ENCODE measurements around the gene RABGAP1L.
"Not testable (repeated sequence)": the region's sequence is repeated elsewhere in the genome, so short reads cannot be mapped to it uniquely, and the experiment has no call there.

Gene RABGAP1L

DNA sequence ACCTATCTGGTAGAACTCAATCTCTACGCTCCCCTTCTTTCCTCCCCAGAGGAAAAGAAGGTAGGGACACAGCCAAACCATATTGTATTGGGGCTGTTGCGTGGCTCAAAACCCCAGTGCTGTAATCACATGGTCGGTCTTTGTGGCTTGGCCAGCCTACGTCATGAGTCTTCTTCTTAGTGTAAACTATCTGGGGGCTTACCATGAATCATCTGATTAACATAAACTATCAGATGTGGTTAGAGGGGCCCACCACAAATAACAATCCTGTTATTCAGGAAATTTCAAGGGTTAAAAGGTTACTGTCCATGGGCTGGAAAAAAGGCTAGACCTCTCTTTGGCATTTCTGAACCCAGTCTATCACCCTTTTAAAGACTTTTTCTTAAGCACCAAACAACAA, 238.9 kb downstream of the RABGAP1L start:
- no peak for DNase-seq

DNA sequence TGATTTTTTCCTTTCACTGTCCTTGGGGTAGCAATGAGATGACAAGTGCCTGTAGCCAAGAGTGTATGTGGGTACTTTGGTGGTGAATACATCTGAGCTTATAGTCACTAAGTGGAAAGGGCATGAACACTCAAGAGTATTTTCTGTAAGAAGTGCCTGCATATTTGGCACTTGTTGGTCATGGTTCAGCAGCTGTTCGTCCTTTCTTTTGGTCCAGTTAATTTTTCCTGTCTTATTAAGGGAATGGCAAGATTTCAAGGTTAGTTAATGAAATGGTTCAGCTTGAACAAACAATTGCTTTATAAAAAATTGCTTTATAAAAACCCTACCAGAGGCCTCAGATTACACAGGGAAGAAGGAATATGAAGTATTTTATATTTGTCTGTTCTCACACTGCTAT, 239.9 kb downstream of the RABGAP1L start:
- no peak for DNase-seq

GRCh38 chr1:174401075-174401474, 241.8 kb downstream of the RABGAP1L start:
- DNase-seq, result no peak

GRCh38 chr1:174405219-174405618, 245.9 kb downstream of the RABGAP1L start:
- no peak for DNase-seq

- DNase-seq, result no peak
Measured at GRCh38 chr1:174406421-174406820, 247.1 kb downstream of the RABGAP1L start.

- no peak for DNase-seq
Measured at GRCh38 chr1:174407665-174408064, 248.3 kb downstream of the RABGAP1L start.

GRCh38 chr1:174408146-174408545, 248.8 kb downstream of the RABGAP1L start:
- no peak for DNase-seq

- DNase-seq, result not testable (repeated sequence)
Measured at GRCh38 chr1:174409801-174410200, 250.5 kb downstream of the RABGAP1L start.

DNA sequence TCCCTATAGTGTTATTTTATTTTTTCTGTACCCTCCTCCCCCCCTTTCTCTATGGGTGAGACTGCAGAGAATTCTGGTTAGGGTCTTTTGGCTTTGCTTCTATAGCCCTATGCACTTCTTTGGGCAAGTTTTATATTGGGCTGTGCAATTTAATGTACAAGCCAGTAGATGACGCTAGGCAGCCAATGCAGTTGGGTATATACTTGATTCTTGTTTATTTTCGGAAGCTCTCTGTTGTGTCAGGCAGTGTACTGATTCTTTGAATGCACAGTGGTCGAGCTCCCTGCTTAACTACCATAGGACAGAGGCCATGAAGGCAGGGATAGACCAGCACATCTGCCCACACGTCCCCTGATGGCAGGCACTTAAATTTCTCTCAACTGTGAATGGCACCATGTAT, 254.3 kb downstream of the RABGAP1L start:
- DNase-seq, result no peak

GRCh38 chr1:174414203-174414602, 254.9 kb downstream of the RABGAP1L start:
- DNase-seq, result no peak

DNA sequence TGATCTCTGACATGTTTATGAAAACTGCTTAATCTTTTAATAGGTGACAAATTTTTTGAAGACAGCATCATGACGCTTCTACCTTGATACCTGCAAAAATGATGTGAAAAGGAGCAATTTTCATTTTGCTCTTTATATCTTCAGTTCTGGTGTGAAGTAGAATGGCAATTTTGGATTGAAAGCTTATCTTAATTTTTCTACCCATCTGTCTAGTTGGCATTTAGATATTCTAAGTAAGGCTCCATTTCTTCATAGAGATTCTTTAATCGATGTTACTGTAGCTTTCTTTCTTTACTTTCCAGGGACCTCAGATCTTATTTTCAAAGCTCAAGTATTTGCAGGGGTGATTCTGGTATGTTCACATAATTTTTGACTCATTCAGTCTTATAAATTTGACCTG, 256.2 kb downstream of the RABGAP1L start:
- no peak for DNase-seq

GRCh38 chr1:174417921-174418320, 258.6 kb downstream of the RABGAP1L start:
- no peak for DNase-seq

DNA sequence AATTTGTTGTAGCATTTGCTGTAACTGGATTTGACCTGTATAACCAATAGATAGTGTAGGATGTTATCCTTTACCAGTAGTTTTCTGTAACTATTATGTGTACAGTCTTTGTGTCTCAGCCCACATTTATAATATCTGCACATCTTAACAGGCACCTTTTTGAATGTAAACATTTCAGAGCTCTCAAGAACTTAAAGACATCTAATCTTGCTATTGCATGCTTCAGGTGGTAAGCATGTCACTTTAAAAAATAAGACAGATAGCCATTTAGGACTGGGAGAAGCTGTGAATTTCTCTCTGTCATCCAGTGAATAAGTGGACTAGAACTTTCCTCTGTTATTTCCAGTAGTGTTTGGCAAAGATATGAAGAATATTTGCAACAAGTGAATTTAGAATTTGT, 265.8 kb downstream of the RABGAP1L start:
- no peak for DNase-seq

- no peak for DNase-seq
Measured at GRCh38 chr1:174426153-174426552, 266.8 kb downstream of the RABGAP1L start.

DNA sequence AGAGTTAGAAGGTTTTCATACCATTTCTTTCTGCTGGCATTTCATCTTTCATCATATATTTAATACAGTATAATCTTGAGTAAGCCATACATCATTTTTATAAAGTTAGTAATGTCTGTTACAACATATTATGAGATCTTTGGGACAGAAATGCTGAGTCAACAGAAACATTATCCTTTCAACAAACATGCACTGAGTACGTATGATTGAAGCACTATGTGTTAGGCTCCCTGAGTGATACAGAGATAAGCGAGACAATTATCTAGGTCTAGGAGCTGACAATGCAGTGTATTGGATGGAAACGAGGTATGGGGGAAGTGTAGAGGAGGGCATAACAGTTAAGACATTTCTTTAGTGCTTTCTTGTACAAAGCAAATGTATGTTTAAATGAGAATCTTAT, 268.7 kb downstream of the RABGAP1L start:
- DNase-seq, result no peak

DNA sequence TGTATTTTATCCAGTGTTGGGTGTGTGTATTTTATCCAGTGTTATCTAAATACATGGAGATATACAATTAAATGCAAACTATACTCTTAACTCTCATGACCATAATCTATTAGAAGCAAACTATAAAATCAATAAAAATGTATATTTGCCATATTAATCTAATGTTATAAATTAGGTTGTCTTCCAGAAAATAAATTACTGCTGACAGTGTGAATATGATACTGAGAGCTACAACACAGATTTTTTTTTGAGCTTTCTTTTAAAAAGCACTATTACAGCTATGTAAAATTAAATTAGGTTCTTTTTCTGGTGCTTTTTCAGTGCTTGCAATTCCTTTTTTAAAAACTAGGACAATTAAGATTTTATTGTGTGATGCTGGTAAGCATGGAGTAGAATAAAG, 269.4 kb downstream of the RABGAP1L start:
- DNase-seq, result no peak

GRCh38 chr1:174433451-174433850, 274.1 kb downstream of the RABGAP1L start:
- no peak for DNase-seq

GRCh38 chr1:174445351-174445750, 286.0 kb downstream of the RABGAP1L start:
- no peak for DNase-seq

- DNase-seq, result peak; percentile 17
Measured at GRCh38 chr1:174445817-174446216, 286.5 kb downstream of the RABGAP1L start.

GRCh38 chr1:174447866-174448530, 288.7 kb downstream of the RABGAP1L start, which contains the start of gene GPR52:
TSS of gene GPR52 (plus strand) at chr1:174447964. CDS start at chr1:174448112, 148 bp downstream.
- DNase-seq, result no peak

DNA sequence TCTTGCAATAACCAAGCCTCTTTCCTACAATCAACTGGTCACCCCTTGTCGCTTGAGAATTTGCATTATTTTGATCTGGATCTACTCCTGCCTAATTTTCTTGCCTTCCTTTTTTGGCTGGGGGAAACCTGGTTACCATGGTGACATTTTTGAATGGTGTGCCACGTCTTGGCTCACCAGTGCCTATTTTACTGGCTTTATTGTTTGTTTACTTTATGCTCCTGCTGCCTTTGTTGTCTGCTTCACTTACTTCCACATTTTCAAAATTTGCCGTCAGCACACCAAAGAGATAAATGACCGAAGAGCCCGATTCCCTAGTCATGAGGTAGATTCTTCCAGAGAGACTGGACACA, 289.2 kb downstream of the RABGAP1L start:
- no peak for DNase-seq

GRCh38 chr1:174448974-174449373, 289.7 kb downstream of the RABGAP1L start:
- no peak for DNase-seq

- no peak for DNase-seq
Measured at GRCh38 chr1:174451408-174451807, 292.1 kb downstream of the RABGAP1L start.

GRCh38 chr1:174465855-174466254, 306.5 kb downstream of the RABGAP1L start:
- no peak for DNase-seq

- no peak for DNase-seq
Measured at GRCh38 chr1:174466607-174467006, 307.3 kb downstream of the RABGAP1L start.
